Breast epithelium (tissue), 4 donors: Measurements from ENCODE around the gene EVA1B. TPM values are rescaled to one million over a fixed set of nuclear protein-coding genes. Genes with fewer than 3 reads are reported as not detected.

Source experiments
- DNase-seq, 2 donors: peaks; one replicate each; pipeline ENCODE4 v3.0.0-alpha.2; 2019; ENCODE audit warnings: low spot score in 2 of 2
- H3K27ac ChIP-seq, 2 donors: fragments of 200-600 bp; sonication (generic) in 1 of 2; one replicate each; pipeline ENCODE4 v1.5.1; 2016 to 2019; ENCODE audit warnings: mild to moderate bottlenecking in 1 of 2
- H3K27me3 ChIP-seq, 2 donors: fragments of 200-600 bp; sonication (generic) in 1 of 2; one replicate each; pipeline versions ENCODE4 v1.5.1 to v1.6.0; 2017 to 2019; ENCODE audit warnings: control low read depth in 1 of 2, mild to moderate bottlenecking in 1 of 2
- H3K36me3 ChIP-seq: fragments of 200-600 bp; one replicate; pipeline ENCODE4 v1.5.1; 2019
- H3K4me1 ChIP-seq, 2 donors: fragments of 200-600 bp; sonication (generic); one replicate each; pipeline ENCODE4 v1.5.1; 2016 to 2019; ENCODE audit warnings: control low read depth in 1 of 2
- H3K4me3 ChIP-seq, 3 donors: fragments of 200-600 bp; sonication (generic); 1 replicate in 2 of 3; 2 replicates in 1 of 3; pipeline ENCODE4 v1.5.1; 2016 to 2019; ENCODE audit warnings: mild to moderate bottlenecking in 3 of 3, moderate library complexity in 2 of 3
- H3K9me3 ChIP-seq, 2 donors: fragments of 200-600 bp; sonication (generic) in 1 of 2; one replicate each; pipeline ENCODE4 v1.5.1; 2016 to 2019; ENCODE audit warnings: control low read depth in 1 of 2
- POLR2A ChIP-seq: fragments of 450-650 bp; IDR thresholded peaks from one replicate; pipeline ENCODE4 v1.6.1; 2016; ENCODE audit warnings: antibody characterized with exemption, mild to moderate bottlenecking, moderate library complexity
- POLR2AphosphoS5 ChIP-seq, 3 donors: sonication (generic); formaldehyde crosslinking; IDR thresholded peaks; one replicate each; pipeline ENCODE4 v1.6.1; 2017; ENCODE audit warnings: antibody characterized with exemption in 3 of 3
- intact Hi-C: fragments of 100-400 bp; cut with DNase I; formaldehyde crosslinking; loops from one replicate; pipeline ENCODE4 v1.15.1; 2023; ENCODE audit warnings: low total_unique reads
- total RNA-seq, 3 donors: library from RNA; depleted of rRNA; stranded (reverse); fragments of >200 nt; gene quantifications; one replicate each; pipeline ENCODE4 v1.1.0, GENCODE V29; 2016
- TF ChIP-seq, protein P1 (sequence below), 3 donors: fragments of 450-650 bp; IDR thresholded peaks; one replicate each; pipeline ENCODE4 v1.5.1; 2016 to 2017; ENCODE audit warnings: antibody characterized with exemption in 3 of 3, mild to moderate bottlenecking in 3 of 3, moderate library complexity in 3 of 3

EVA1B gene
- total RNA-seq, 3 donors from 2014 or later, result 62.1 to 129 (median 118) TPM

DNA sequence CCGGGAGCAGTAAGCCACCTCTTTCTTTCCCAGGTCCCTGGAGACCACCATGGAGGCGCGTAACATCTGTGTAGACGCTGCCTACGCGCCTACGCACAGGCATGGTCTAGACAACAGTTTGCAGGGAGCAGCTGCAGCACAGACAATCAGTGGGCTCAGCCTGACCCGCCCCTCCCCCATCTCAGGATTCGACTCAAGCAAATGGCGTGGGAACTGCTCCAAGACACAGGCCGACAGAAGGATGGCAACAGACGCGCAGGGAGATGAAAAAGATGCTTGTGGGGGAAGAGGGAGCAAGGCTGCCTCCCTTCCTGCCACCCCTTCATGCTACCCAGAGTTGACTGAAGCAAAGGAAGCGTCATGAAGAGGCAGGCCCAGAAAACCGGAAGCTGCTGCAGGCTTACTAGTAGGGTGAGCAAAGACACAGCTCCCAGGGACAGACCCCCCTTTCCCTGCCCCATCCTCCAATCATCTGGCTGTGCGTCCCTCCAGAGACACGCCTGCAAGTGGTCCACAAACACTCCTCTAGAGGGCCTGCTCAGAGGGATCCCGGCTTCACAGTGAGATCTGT, 42.7 kb upstream of the EVA1B start:
- intact Hi-C loops, result no loop called here
- TF ChIP-seq POLR2AphosphoS5 (IDR thresholded peaks at IDR 0.05), result no peak
- no peak for TF ChIP-seq POLR2A
- TF ChIP-seq, protein P1, sequence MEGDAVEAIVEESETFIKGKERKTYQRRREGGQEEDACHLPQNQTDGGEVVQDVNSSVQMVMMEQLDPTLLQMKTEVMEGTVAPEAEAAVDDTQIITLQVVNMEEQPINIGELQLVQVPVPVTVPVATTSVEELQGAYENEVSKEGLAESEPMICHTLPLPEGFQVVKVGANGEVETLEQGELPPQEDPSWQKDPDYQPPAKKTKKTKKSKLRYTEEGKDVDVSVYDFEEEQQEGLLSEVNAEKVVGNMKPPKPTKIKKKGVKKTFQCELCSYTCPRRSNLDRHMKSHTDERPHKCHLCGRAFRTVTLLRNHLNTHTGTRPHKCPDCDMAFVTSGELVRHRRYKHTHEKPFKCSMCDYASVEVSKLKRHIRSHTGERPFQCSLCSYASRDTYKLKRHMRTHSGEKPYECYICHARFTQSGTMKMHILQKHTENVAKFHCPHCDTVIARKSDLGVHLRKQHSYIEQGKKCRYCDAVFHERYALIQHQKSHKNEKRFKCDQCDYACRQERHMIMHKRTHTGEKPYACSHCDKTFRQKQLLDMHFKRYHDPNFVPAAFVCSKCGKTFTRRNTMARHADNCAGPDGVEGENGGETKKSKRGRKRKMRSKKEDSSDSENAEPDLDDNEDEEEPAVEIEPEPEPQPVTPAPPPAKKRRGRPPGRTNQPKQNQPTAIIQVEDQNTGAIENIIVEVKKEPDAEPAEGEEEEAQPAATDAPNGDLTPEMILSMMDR (IDR thresholded peaks at IDR 0.05), result no peak
- Histone ChIP-seq H3K4me3 (no peak overlapping the region), H3K4me1 (peaks cover 0 to 8% of the 10 kb centered on the region in 2 donors), H3K27ac (peak overlapping the region; percentile 36 to 56), H3K9me3 (no peaks in the 10 kb centered on the region), H3K36me3 (no peaks in the 10 kb centered on the region), H3K27me3 (no peaks in the 10 kb centered on the region)
- no peak for DNase-seq

DNA sequence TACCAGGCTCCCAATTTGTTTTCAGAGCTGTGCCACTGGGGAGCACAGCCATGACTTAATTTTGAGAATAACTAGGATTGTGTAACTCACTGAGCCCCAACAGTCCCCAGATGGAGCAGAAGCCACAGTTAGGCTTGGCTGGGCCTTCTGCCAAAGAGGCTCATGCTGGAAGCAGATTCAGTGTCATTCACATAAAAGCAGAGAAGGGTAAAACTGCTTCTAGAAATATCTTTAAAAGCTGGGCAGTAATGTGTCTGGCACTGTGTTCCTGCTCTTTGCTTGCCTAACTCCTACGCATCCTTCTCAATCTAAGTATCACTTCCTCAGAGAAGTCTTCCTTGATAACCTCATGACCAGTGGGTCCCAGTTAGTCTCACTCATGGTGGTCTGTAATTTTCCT, 41.9 kb upstream of the EVA1B start:
- Histone ChIP-seq H3K4me3 (no peak overlapping the region), H3K4me1 (peaks cover 0 to 8% of the 10 kb centered on the region in 2 donors), H3K36me3 (no peaks in the 10 kb centered on the region), H3K27ac (peak overlapping the region; percentile 36 to 67), H3K27me3 (no peaks in the 10 kb centered on the region), H3K9me3 (no peaks in the 10 kb centered on the region)
- TF ChIP-seq, protein P1 (IDR thresholded peaks at IDR 0.05), result no peak
- TF ChIP-seq POLR2A, result no peak
- no peak for TF ChIP-seq POLR2AphosphoS5 (IDR thresholded peaks at IDR 0.05)
- no peak for DNase-seq
- intact Hi-C loops, result no loop called here

- DNase-seq, result peak in 1 of 2 donors; percentile 38
- Histone ChIP-seq H3K36me3 (no peaks in the 10 kb centered on the region), H3K27ac (peak overlapping the region; percentile 36 to 43), H3K9me3 (no peaks in the 10 kb centered on the region), H3K4me1 (no peaks in the 10 kb centered on the region), H3K27me3 (no peaks in the 10 kb centered on the region), H3K4me3 (no peak overlapping the region)
- intact Hi-C loops, result loop anchor here (5.0 to 10.0 kb wide), 2 partner anchors 65 to 177 kb away; no protein-coding TSS in a partner anchor
- TF ChIP-seq POLR2A, result no peak
- TF ChIP-seq, protein P1 (IDR thresholded peaks at IDR 0.05), result no peak
Observed at GRCh38 chr1:36359911-36360550, 36.6 kb upstream of the EVA1B start.

GRCh38 chr1:36359383-36359782, 35.9 kb upstream of the EVA1B start:
- H3K4me1 ChIP-seq, result no peaks in the 10 kb centered on the region
- H3K9me3 ChIP-seq, result no peaks in the 10 kb centered on the region
- peak overlapping the region; percentile 16 to 43 for H3K27ac ChIP-seq
- no peaks in the 10 kb centered on the region for H3K27me3 ChIP-seq
- no peak for DNase-seq
- H3K4me3 ChIP-seq, result no peak overlapping the region
- no peaks in the 10 kb centered on the region for H3K36me3 ChIP-seq
- TF ChIP-seq, protein P1 (IDR thresholded peaks at IDR 0.05), result no peak
- TF ChIP-seq POLR2A, result no peak
- intact Hi-C loops, result loop anchor here (10.0 kb wide), 1 partner anchor 65 kb away; no protein-coding TSS in a partner anchor

DNA sequence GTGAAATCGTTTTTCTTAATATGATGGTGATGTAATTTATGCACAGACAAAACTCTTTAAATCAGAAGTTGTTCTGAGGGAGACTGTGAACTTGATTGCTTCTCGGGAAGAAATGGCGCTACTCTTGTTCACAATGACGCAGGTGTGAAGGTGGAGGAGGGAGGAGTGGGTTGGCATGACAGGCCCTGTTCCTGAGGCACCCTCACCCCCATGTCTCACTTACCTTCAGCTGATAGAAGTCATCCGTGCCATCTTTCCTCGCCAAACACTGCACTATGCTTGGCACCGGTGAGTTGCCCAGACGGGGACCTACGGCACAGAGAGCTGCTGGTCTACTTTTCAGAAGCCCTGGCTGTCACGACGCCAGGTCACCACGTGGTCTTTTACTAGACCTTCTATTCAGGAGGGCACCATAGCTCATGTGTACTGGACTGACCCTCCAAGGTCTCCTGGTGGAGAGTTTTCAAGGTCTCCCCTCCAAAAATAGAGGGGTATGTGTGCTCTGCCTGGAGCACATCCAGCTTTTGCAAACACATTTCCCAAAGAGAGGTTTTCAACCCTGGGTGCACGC, 35.2 kb upstream of the EVA1B start:
- TF ChIP-seq POLR2AphosphoS5 (IDR thresholded peaks at IDR 0.05) (no peak), POLR2A (no peak)
- TF ChIP-seq, protein P1 (IDR thresholded peaks at IDR 0.05), result no peak
- Histone ChIP-seq H3K9me3 (no peaks in the 10 kb centered on the region), H3K27ac (no peak overlapping the region), H3K36me3 (no peaks in the 10 kb centered on the region), H3K4me1 (no peaks in the 10 kb centered on the region), H3K4me3 (no peak overlapping the region), H3K27me3 (no peaks in the 10 kb centered on the region)
- intact Hi-C loops, result loop anchor here (10.0 kb wide), 1 partner anchor 66 kb away; no protein-coding TSS in a partner anchor
- no peak for DNase-seq
